IMR-90 (cell line): ENCODE measurements around the gene DGKG.

ENCODE experiments used
- BHLHE40 ChIP-seq: fragments of 150-350 bp; IDR thresholded peaks from 2 replicates; pipeline ENCODE4 v1.6.1; 2016; ENCODE audit warnings: mild to moderate bottlenecking, low read depth, low read length
- CTCF ChIP-seq: conservative IDR thresholded peaks from 2 replicates; pipeline ENCODE4 v1.5.1; 2012; ENCODE audit warnings: mild to moderate bottlenecking, low read depth, low read length, improper control_type of control experiment
- ELK1 ChIP-seq: fragments of 150-350 bp; IDR thresholded peaks from 2 replicates; pipeline ENCODE4 v1.6.1; 2016; ENCODE audit warnings: low read depth, mild to moderate bottlenecking, low read length, moderate library complexity, borderline replicate concordance
- FOS ChIP-seq: fragments of 150-350 bp; IDR thresholded peaks from 2 replicates; pipeline ENCODE4 v1.6.1; 2016; ENCODE audit warnings: low read depth, low read length
- MAZ ChIP-seq: IDR thresholded peaks from 2 replicates; pipeline ENCODE4 v1.6.1; 2012; ENCODE audit warnings: low read depth, mild to moderate bottlenecking, low read length, improper control_type of control experiment, moderate library complexity, borderline replicate concordance
- NFE2L2 ChIP-seq: fragments of 150-350 bp; IDR thresholded peaks from 2 replicates; pipeline ENCODE4 v1.6.1; 2016; ENCODE audit warnings: low read depth, mild to moderate bottlenecking, low read length
- POLR2A ChIP-seq: IDR thresholded peaks from 2 replicates; pipeline ENCODE4 v1.6.1; 2012; ENCODE audit warnings: mild to moderate bottlenecking, low read depth, low read length
- RAD21 ChIP-seq: IDR thresholded peaks from 2 replicates; pipeline ENCODE4 v1.6.1; 2012; ENCODE audit warnings: low read length, improper control_type of control experiment
- SMC3 ChIP-seq: fragments of 150-350 bp; IDR thresholded peaks from 2 replicates; pipeline ENCODE4 v1.6.1; 2016; ENCODE audit warnings: low read depth, mild to moderate bottlenecking, antibody characterized with exemption, low read length, moderate library complexity
- USF2 ChIP-seq: fragments of 150-350 bp; IDR thresholded peaks from 2 replicates; pipeline ENCODE4 v1.6.1; 2017; ENCODE audit warnings: mild to moderate bottlenecking, antibody characterized with exemption, low read length, low read depth

GRCh38 chr3:186385856-186386602, 24.0 kb upstream of the DGKG start:
- no peak for TF ChIP-seq CTCF
- TF ChIP-seq NFE2L2, result no peak
- TF ChIP-seq POLR2A, result no peak
- TF ChIP-seq RAD21, result no peak
- no peak for TF ChIP-seq SMC3
- no peak for TF ChIP-seq USF2
- TF ChIP-seq MAZ, result no peak
- no peak for TF ChIP-seq BHLHE40
- no peak for TF ChIP-seq ELK1
- TF ChIP-seq FOS, result no peak
